Measurements from ENCODE around the gene NAA30.
"Not testable (repeated sequence)": the region's sequence is repeated elsewhere in the genome, so short reads cannot be mapped to it uniquely, and the experiment has no call there.

Gene NAA30

GRCh38 chr14:57390037-57390805 is at the start of gene NAA30:
Gene NAA30, plus strand, starts transcription at chr14:57390586. Its CDS starts 372 bp downstream, at chr14:57390958.
- peak; percentile 83 for DNase-seq (ENCODE audit: low read depth, low spot score)

DNA sequence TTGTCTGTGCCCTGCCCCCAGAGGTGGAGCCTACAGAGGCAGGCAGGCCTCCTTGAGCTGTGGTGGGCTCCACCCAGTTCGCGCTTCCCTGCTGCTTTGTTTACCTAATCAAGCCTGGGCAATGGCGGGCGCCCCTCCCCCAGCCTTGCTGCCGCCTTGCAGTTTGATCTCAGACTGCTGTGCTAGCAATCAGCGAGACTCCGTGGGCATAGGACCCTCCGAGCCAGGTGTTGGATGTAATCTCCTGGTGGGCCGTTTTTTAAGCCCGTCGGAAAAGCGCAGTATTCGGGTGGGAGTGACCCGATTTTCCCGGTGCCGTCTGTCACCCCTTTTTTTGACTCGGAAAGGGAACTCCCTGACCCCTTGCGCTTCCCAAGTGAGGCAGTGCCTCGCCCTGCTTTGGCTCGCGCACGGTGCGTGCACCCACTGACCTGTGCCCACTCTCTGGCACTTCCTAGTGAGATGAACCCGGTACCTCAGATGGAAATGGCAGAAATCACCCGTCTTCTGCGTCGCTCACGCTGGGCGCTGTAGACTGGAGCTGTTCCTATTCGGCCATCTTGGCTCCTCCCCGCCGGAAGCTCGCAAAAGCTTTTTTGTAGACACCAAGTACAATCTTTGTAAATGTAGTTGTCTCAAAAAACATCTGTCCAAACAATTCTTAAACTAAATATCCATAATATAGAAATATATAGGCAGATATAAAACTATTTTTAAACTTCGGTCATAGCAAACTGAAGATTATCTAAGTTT is 46.7 kb upstream of the NAA30 start:
- not testable (repeated sequence) for DNase-seq (ENCODE audit: low read depth, low spot score)

- no peak for DNase-seq (ENCODE audit: low read depth, low spot score)
Observed at GRCh38 chr14:57345106-57345505, 45.3 kb upstream of the NAA30 start.

DNA sequence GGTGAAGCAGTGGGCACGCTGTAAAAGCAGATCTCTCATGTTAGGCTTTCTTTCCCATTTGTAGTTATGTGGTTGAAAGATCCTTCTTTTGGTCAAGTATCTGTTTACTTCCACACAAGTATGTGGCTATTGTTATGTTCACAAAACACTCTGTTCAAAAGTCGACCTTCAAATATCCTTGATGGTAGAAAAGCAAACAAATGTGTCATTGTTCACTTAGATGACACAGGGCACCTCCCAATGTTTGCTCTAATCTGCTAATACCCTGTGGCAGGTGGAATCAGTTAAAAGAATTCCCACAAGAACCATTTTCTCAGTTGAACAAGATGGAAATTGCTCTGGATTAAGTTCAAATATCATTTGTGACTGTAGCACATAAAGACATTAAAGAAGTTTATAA is 43.6 kb upstream of the NAA30 start:
- no peak for DNase-seq (ENCODE audit: low read depth, low spot score)

DNA sequence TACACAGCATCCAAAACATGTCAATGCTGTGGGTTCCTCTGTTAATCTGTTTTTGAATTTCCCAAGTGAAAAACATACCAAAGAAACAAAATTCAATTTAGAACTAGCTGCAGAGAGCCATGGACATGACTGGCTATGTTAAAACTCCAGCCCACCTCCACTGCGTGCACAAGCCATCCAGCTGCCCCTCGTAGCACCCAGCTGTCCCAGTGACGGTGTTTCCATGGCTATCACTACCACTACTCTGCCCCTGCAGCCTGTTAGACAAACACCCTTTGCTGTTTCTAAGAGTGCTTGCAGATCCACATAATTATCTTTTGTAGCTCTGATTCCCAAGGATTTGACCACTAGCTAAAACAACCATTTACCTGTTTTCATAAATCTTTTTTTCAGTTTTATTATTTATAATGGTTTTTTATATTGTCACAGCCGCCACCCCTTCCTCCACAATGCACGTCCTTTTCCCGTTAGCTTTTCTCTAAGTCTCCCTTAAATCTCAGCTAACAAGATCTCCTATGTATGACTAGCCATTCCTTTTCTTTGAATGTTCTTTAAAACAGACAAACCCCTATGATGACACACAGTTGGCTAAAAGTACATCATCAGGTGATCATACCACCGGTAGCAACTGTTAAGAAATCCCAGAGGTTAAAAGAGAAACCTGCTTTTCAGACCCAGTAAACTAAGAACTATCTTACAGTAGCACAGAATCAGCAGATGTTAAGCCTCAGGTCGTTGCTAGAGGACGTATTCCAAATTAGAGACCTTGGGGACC is 37.8 kb upstream of the NAA30 start:
- DNase-seq (ENCODE audit: low read depth, low spot score), result no peak

DNA sequence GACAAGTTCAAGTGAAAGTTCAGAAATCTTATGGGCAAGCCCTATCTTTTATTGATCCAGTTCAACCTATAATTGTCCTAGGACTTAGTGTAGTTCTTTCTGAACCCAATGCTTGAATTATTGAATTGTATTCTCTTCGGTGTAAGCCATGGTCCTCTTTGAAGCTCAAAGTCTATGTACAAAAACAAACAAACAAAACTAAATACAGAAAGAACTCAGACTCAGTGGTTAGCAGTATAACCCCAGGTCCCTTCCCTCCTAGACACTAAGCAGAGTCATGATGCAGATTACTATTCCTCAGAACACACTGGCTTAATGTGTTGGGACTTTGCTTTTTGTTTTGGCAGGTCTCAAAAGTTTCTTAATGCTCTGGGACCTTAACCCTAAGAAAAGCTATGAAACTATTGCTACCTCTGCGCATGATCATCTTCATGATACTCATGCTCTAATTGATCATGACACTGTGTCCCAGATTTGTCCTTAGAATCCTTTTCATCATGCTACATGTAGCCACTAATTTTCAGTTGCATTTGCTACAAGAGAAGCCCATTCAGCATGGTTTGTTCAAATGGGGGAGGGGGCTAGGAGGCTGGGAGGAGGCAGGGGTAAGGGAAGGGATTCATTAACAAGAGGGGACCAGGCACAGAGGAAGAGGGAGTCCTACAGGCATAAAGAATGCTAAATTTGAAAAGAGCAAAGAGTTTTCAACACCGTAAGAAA is 35.1 kb upstream of the NAA30 start:
- no peak for DNase-seq (ENCODE audit: low read depth, low spot score)

GRCh38 chr14:57362361-57362760 is 28.0 kb upstream of the NAA30 start:
- no peak for DNase-seq (ENCODE audit: low read depth, low spot score)

DNA sequence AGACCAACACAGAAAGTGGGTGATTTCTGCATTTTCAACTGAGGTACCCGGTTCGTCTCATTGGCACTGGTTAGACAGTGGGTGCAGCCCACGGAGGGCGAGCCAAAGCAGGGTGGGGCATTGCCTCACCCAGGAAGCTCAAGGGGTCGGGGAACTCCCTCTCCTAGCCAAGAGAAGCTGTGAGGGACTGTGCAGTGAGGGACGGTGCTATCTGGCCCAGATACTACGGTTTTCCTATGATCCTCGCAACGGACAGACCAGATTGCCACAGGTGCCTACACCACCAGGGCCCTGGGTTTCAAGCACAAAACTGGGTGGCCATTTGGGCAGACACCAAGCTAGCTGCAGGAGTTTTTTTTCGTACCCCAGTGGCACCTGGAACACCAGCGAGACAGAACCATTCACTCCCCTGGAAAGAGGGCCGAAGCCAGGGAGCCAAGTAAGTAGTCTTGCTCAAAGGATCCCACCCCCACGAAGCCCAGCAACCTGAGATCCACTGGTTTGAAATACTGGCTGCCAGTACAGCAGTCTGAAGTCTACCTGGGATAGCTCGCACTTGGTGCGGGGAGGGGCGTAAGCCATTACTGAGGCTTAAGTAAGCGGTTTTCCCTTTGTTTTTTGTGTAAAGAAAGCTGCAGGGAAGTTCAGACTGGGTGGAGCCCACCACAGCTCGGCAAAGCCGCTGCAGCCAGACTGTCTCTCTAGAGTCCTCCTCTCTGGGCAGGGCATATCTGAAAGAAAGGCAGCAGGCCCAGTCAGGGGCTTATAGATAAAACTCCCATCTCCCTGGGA is 25.5 kb upstream of the NAA30 start:
- no peak for DNase-seq (ENCODE audit: low read depth, low spot score)

GRCh38 chr14:57370187-57370586 is 20.2 kb upstream of the NAA30 start:
- DNase-seq (ENCODE audit: low read depth, low spot score), result not testable (repeated sequence)

DNA sequence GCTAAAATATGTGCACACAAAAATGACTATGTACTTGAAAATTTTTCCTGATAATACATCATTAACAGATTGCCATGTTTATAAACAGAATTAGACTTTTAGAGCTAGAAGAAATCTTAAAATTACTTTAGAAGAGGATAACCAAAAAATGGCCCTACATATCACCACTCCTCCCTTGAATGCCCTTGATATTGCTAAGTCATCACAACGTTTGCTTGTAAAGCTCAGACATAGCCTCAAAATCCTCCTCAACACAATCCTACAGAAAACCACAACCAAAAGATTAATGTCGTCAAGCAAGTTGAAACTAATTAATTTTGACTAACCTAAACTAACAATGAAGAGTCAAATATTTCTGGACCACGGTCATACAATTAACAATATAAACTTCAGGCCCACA is 19.4 kb upstream of the NAA30 start:
- DNase-seq (ENCODE audit: low read depth, low spot score), result no peak

- DNase-seq (ENCODE audit: low read depth, low spot score), result no peak
Observed at GRCh38 chr14:57375156-57375555, 15.2 kb upstream of the NAA30 start.

GRCh38 chr14:57378661-57379060 is 11.7 kb upstream of the NAA30 start:
- no peak for DNase-seq (ENCODE audit: low read depth, low spot score)

- no peak for DNase-seq (ENCODE audit: low read depth, low spot score)
Observed at GRCh38 chr14:57380935-57381334, 9.5 kb upstream of the NAA30 start.

DNA sequence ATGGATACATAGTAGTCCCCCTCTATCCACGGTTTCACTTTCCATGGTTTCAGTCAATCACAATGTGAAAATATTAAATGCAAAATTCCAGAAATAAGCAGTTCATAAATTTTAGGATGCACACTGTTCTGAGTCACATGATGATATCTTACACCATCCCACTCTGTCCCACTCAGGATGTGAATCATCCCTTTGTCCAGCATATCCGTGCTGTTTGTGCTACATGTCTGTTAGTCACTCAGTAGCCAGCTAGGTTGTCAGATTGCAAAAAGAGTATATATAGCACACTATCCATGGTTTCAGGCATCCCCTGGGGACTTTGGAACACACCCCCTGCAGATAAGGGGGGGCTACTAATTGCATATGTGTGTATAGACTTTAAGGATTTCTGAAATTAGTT is 8.1 kb upstream of the NAA30 start:
- no peak for DNase-seq (ENCODE audit: low read depth, low spot score)

GRCh38 chr14:57383125-57383745 is 7.2 kb upstream of the NAA30 start:
- DNase-seq (ENCODE audit: low read depth, low spot score), result no peak

DNA sequence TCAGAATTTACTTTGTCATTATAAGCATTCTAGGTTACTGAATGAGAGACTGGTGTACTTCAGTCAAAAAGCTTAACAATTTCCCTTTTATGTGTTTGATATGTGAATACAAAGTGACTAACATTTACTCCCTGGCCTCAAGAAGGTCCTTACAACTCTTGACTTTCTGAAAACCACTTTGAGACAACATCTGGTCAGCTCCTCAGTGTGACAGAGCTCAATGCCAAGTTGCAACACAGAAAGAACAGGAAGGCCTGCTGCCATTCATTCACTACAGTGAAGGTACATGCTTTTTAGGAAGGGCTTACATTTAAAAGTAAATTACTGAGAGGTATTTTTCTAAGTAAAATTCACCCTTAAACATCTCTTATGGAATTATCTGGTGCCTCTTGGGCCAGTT is 2.3 kb upstream of the NAA30 start:
- no peak for DNase-seq (ENCODE audit: low read depth, low spot score)

DNA sequence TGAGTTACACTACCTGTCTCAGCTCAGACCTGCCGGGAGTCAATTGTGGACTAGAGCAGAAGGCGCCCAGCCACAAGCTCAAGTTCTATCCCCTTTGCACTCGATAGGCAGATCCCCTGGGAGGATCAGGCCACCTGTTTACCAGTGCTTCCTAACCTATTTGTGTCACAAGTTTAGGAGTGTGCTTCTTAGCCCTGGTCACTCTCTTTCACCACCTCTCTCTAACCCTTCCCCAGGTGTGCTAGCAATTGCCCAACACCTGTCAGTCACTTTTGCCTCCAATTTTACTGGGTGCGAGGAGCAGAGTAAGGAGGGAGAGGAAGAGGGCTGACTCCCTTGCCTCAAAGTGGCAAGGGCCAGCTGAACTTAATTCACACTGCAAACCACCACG is 745 bp upstream of the NAA30 start:
- no peak for DNase-seq (ENCODE audit: low read depth, low spot score)

- no peak for DNase-seq (ENCODE audit: low read depth, low spot score)
Observed at GRCh38 chr14:57390806-57391516, 575 bp downstream of the NAA30 start.

- no peak for DNase-seq (ENCODE audit: low read depth, low spot score)
Observed at GRCh38 chr14:57391517-57392195, 1.3 kb downstream of the NAA30 start.

All from iPS DF 19.7 (cell line).